Head of caudate nucleus (tissue), 42 donors: ENCODE results near the gene SHISA9.

Source experiments
- DNase-seq, 42 donors: peaks; one replicate each; pipeline versions ENCODE4 v3.0.0 to v3.0.0-alpha.2; 2020 to 2021; ENCODE audit warnings: mixed read lengths in 7 of 42
- intact Hi-C: fragments of 100-400 bp; cut with DNase I; formaldehyde crosslinking; loops from one replicate; pipeline ENCODE4 v1.15.0; 2022

SHISA9 gene

DNA sequence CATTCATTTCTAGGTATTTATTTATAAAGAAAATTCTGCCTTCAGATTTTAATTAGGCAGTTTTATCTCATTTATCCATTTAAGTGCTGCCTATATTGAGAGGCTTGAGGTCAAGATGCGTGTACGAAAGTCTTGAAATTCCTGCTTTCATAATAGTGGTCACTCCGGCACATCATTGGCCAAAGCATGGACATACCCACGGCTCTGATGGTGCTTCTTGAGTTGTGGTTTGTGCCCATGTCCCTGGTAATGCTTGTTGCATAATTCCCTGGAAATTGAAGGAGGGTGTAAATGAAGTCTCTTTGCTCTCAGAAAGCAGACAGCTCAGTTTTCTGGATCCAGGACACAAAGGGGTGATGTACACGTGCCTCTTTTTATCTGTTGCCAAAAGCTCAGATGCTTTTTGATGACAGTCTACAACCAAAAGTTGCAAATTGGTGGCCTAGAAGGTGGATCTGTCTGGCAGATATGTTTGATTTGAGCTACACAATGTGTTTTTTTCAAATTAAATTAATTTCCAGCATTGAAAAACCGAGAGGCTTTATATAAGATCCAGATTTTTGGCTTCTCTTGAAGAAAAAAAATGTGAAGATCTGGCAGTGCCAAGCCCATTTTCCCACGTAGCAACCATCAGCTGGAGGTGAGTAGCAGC lies 94.4 kb downstream of the SHISA9 start:
- intact Hi-C loops, result no loop called here
- DNase-seq, result peak in 2 of 42 donors; percentile 9 to 16

DNA sequence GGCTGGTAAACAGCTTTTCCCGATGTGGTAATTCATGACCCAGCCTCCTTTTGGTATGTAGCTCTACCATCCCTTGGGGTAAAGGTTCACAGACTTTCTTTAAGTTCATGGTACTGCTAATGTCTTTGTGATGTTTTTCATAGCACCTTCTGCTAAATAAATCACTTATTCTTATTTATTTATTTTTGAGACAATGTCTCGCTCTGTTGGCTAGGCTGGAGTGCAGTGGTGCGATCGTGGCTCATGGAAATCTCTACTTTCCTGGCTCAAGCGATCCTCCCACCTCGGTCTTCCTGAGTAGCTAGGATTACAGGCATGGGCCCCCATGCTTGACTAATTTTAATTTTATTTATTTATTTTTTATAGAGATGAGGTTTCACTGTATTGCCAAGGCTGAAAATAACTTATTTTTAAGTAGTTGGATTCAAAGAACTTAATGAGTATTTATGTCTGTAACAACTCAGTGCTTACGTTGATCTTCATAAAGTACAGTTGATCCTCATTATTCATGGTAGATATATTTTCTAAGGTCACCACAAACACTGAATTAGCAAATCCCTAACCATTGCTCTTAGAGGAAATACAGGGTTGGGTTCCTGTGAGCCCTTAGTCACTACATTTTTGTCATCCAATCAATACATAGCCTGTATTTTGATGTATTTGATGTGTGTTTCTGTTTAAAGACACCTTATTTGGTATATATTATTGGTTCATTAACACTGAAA lies 97.1 kb downstream of the SHISA9 start:
- intact Hi-C loops, result no loop called here
- no peak for DNase-seq

DNA sequence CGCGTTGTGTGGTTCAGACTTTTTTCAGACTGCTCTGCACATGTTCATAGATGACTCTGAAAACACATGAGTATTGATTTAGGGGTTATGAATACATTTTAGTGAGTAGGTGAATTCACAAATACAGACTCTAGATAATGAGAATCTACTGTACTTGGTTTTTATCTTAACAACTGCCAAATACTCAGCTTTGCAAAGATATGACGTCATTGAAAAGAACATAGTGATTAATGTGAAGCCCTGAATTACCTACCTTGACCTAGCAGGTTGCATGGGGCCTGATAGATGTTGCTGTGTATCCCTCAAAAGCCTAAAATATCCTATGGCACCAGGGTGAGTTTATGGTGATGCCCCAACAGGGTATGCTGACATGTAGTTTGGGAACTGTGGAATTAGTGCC lies 98.0 kb downstream of the SHISA9 start:
- DNase-seq, result no peak
- intact Hi-C loops, result no loop called here

DNA sequence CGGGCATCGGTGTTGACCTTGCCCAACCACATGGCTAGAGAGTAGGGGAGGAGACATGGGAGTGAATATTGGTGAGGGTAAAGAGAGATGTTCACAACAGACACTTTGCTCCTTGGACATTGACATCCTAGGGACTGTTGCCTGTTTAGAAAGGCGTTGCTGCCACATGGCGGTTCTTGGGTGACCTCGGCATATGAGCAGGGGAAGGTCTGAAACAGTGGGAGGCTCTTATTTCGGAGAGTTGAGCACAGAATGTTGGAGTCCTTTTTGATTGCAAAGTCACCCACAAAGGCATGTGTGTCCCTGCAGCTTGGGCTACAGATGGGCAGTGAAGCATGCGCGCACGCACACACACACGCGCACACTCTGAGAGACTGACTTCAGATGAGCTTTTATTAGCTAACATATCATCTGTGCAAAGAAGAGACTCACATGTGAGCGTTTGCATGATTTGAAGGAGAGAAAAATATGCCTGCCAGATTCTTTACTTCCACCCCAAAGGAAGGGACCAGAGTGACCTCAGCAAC lies 104.4 kb downstream of the SHISA9 start:
- intact Hi-C loops, result no loop called here
- DNase-seq, result no peak

DNA sequence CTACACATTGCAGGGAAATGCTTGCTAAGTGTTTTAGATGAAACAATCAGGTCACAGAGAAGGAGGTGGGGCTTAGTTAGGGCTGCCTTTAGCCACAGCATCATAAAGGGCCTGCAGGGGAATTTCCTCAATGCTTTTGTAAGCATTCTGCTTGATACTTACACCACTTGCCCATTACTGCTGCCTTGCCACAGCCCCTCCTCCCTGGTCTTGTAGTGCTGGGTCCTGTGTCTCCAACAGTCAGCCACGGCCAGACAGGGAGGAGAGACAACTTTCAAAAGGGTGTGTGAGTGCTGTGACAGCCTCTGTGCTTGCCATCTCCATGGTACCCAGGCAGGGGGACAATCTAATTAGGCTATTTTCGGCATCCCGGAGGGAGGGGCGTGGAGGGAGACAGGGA lies 111.2 kb downstream of the SHISA9 start:
- intact Hi-C loops, result no loop called here
- DNase-seq, result peak in 2 of 42 donors; percentile 2 to 5

DNA sequence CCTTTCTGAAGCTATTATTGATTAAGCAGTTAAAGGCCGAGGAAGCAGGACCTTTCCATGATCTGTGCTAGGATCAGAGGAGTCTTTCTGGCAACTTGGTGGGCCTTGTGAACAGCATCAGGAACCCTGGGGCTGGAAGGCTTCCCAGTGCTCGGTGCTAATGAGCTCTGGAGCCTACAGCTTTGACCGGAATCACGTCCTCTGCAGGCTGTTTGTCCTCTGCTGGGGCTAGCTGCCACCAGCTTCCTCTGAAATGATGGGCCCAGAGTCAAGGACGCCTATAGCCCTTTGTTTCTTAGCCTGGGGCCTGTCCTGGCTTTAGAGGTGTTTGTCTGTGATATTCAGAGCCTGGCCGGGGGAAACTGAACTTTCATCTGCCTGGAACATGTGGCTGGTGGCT lies 111.6 kb downstream of the SHISA9 start:
- intact Hi-C loops, result no loop called here
- peak in 1 of 42 donors; percentile 31 for DNase-seq

DNA sequence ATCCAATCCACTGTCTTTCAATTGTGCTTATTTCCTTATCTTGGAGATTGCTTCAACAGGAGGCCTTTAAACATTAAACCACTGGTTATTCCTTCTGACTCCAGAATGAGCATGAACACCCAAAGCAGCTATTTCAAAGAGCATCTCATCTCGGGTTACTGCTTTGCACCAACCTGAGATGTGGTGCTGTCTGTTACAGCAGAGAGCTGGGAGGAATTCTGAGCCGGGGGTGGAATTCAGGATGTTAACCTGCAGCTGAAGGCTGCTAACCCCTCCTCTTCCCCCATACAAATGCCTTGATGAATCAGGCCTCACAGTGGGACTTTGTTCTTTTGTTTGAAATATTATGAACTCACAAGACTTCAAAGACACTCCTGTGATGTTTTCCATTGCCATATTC lies 113.1 kb downstream of the SHISA9 start:
- peak in 40 of 42 donors; percentile 21 to 93 (median 67) for DNase-seq
- intact Hi-C loops, result no loop called here

DNA sequence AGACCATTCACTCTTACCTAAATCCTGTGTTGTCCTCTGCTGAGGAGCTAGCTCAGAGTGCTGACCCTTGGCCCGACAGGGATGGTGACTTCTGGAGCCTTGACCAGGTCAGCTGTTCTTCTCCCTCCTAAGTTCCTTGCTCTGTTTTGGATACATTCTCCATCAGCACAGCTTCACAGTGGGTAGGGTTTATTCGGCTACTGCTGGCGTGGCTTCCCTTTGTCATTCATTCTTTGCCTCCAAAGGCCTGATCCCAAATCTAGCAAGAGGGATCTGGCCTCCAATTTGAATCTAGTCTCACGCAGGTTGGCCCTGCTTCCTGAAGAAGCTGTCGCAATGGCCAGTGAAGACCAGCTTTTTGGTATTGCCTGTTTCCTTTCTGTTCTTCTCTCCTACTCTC lies 116.6 kb downstream of the SHISA9 start:
- intact Hi-C loops, result no loop called here
- DNase-seq, result no peak

DNA sequence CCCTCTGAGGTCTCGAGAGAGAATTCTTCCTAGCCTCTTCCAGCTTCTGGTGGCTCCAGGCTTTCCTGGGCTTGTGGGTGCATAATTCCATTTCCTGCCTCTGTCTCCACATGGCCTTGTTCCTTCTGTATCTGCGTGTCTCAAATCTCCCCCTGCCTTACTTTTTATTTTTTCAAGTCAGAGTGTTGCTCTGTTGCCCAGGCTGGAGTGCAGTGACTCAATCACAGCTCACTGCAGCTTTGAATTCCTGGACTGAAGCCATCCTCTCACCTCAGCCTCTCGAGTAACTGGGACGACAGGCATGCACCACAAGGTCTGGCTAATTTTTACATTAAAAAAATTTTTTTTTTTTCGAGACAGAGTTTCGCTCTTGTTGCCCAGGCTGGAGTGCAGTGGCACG lies 120.6 kb downstream of the SHISA9 start:
- DNase-seq, result peak in 4 of 42 donors; percentile 11 to 48 (median 19)
- intact Hi-C loops, result no loop called here

DNA sequence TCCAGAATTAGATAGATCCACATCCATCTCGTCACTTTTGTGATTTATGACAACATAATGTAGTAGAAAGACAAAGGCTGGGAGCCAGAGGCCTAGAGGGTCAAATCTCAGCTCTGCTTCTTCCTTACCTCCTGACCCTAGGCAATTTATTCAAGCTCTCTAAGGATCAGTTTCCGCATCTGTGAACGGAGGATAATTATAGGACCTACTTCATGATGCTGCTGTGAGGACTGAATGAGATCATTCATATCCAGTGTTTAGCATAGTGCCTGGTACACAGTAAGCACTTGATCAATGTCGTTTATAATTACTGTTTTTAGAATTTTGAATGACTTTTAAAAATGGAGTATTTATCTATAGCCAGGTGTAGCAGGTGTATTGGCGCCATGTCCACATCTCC lies 128.4 kb downstream of the SHISA9 start:
- DNase-seq, result no peak
- intact Hi-C loops, result no loop called here

DNA sequence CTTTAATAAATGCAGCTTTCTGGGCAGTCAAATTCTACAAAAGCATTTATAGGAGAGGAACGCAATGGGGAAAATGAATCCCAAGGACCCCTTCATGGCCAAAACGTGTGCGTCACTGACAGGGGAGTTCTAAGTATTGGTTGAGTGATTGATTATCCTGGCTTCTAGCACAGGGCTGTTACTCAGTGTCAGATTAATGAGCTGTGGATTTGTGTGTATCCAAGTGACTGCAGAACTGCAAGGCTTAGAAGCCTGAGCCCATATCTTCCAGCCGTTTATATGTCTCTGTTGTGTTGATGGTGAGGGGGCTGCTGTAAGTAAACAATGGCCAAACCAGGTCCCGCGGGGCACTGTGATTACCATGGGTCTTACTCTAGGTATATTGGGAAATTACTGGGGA lies 129.4 kb downstream of the SHISA9 start:
- intact Hi-C loops, result no loop called here
- no peak for DNase-seq

DNA sequence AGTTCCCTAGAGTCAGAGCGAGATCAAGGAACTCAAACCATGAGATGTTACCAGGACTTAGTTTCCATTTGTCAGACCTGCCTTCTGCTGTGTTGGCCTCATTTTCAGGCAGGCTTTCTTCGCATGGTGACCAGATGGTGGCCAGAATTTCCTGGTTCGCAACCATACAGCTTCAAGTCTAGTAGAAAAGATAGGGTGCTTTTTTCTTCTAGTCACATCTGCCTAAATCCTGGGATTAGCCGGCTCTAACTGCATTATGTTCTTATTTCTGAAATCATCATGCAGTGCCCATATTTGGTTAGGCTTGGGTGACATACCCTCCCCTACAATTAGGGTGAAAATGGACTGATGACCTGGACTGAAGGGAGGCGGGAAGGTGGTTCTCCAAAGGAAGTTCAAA lies 131.5 kb downstream of the SHISA9 start:
- no peak for DNase-seq
- intact Hi-C loops, result no loop called here

DNA sequence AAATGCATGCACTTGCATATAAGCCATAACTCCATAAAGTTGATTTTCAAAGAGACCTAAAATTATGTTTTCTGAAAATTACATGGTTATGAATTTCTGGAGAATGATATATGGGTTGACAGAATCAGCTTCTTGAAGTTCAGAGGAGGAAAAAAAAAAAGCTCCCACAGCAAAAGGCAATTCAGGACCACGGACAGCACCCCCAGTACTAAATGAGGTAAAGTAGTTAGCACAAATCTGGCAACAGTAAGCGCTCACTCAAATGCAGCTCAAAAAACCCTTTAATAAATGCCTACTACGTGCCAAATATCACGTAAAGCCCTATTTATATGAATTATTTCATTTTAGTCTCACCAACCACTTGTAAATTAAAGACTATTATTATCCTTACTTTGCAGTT lies 135.2 kb downstream of the SHISA9 start:
- DNase-seq, result peak in 13 of 42 donors; percentile 17 to 70 (median 32)
- intact Hi-C loops, result no loop called here

DNA sequence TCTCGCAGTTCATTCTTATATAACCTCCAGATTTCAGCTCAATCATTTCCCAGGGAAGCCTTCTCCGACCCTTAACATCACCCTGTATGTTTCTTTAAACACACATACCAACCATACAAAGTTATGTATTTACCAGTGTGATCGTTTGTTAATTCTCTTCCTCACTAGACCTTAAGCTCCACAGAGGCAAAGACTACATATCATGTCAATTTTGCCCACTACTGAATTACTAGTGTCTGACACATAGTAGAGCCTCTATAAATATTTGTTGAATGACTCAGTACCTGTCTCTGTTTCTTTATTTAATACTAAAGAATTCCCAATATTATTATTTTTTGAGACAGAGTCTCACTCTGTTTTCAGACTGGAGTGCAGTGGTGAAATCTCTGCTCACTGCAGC lies 137.2 kb downstream of the SHISA9 start:
- DNase-seq, result no peak
- intact Hi-C loops, result no loop called here

DNA sequence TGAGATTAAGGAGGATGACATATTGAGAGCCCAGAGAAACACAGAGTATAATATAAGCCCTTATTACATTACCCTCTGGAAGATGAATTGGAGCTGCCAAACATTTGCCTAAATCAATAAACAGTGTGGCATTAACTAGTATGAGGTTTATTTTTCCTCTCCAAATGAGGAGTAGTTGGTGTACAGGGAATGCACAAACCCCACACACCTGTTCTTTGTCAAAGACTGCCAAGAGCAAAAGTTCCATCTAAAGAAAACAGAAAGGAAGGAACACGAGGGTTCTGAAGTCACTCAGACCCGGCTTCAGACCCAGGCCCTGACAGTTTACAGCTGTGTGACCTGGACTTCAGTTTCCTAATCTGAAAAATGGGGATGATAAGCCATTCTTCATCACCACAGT lies 138.1 kb downstream of the SHISA9 start:
- no peak for DNase-seq
- intact Hi-C loops, result no loop called here

DNA sequence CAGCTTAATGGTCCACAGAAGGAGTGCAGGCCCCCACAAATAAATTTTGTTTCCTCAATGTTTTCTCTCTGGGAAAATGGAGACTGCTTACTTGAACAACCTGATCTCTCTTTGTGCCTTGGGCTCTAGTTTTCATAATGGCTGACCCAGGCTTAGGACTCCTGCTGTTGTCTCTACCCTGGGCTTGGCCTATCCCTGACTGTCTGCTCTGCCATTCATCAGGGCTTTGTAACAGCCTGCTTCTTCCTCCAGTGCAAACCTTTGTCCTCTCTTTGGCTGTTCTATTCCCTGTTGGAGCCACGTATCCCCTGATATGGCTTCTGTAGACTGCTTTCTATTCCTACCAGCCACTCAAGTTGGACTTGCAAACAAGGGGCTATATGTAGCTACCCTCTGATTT lies 139.8 kb downstream of the SHISA9 start:
- DNase-seq, result no peak
- intact Hi-C loops, result no loop called here

DNA sequence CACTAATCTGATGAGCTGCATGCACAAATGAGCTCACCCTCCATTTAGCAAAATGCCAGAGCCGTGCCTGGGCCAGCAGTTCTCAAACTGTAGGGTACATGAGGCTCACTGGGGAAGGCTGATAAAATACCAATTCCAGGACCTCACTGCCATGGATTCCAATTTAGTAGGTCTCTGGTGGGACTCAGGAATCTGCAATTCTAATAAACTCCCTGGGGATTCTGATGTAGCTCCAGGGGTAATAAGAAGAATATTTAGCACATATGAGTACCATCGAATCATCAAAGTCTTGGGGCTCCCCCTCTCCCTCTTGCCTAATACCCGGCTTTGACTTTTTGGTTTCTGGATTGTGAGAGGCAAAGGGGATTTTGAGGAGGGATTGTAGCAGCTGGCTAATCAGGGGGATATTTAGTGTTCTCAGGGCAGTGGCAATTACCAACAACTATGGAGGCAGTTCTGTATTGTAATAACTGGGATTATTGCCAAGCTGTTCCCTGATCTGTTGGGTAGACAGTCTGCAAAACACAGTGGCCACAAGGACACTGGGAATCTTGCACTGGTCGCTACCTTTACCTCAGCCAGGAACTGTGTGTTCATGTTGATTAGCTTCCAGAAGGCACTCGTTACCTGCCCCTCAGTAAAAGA lies 140.4 kb downstream of the SHISA9 start:
- DNase-seq, result no peak
- intact Hi-C loops, result no loop called here

DNA sequence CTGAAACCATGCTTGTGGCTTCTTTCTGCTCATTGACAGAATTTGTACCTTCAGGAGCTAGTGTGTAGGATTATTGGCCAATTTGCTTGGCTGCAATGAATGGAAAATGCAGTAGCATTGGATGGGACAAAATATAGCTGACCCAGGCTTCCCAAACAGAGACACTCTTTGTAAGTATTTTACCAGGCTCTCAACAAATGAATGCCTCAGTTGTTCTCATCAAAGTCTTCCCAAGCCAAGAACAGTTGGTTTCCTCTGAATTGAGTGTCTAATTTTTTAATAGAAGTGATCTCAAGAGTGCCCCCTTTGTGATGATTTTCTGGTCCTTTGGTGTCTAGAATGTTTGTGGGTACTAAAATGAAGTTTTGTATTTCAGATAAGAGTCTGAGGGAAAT lies 140.9 kb downstream of the SHISA9 start:
- intact Hi-C loops, result no loop called here

DNA sequence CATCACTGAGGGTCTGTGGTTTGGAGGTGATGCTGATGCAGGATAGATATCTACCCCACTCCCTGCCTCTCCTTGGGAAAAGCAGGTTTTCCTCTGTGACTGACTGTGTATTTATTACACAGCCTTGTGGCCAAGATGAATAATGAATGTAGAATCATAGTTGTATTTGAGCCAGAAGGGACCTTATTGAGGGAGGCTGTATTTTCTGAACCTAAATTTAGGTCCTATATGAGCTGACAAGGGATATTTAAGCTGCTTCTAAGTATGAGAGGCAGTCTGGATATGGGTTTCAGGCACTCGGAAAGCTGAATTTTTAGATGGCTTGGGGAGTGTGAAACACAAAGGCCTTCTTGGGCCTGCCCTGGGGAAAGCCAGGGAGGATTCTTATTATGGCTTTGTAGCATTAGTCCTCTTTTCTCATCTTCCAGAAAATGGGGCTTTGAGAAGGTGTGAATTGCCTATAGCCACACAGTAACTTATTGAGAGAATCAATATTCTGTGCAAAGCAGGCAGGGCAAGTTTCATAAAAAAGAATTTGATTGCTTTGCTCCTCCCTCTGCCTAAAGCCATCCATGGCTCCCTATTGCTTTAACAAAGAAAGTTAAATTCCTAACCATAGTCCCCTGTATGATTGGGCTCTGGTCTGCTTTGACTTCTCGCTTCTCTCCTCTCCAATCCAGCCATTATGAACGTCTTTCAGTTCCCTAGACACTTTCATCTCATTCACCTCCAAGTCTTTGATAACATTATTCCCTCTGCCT lies 144.8 kb downstream of the SHISA9 start:
- intact Hi-C loops, result no loop called here
- no peak for DNase-seq

More for the DNA sequence above, 140.9 kb downstream of the SHISA9 start:
- no peak for DNase-seq

DNA sequence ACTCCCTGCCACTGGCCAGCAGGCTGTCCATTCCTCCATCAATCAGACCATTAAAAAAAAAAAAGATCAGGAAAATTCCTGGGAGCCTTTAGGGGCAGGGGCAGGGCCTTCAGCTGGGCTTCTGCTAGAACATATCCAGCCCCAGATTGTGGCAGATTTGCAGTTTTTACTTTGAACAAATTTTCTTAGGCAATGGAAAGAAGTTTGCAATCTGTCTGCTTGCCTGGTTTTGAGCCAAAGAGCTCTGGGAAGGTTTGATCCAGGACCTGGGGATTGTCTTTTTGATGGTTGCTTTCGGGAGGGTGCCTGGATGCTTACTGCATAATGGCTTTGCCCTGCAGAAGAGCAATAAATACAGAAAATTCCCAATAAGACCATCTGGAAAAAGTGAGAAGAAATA lies 145.9 kb downstream of the SHISA9 start:
- DNase-seq, result no peak
- intact Hi-C loops, result no loop called here
